Coronary artery (tissue), 2 donors: Measurements from ENCODE around the gene CALN1.

ENCODE experiments used
- DNase-seq: peaks from one replicate; pipeline ENCODE4 v3.0.0-alpha.2; 2017; ENCODE audit warnings: low spot score
- H3K27ac ChIP-seq, 2 donors: fragments of 200-600 bp; sonication (generic); one replicate each; pipeline ENCODE4 v1.5.1; 2016 to 2019
- H3K4me3 ChIP-seq: fragments of 200-600 bp; sonication (generic); 2 replicates; pipeline ENCODE4 v1.5.1; 2016; ENCODE audit warnings: mild to moderate bottlenecking, moderate library complexity
- CTCF ChIP-seq: fragments of 200-600 bp; sonication (generic); IDR thresholded peaks from one replicate; pipeline ENCODE4 v1.5.1; 2019; ENCODE audit warnings: antibody characterized with exemption

The CALN1 gene

DNA sequence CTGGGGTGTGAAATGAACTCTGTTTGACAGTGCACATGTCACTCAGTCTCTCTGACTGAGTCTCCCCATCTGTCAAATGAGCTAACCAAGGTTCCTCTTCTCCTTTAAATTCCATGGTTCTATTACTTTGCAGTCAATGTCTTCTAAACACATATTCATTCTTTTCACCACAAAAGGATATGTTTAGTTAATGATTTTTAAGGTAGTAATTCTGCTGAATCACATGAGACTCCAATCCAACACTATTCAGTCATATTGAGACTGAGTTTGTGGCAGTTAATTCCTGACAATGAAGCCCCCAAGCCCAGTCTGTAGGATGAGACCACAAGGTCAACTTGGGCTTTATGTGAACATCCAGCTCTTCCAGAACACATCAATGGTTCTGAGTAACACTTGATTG, 85.3 kb downstream of the CALN1 start:
- no peak for DNase-seq
- no peak overlapping the region for H3K4me3 ChIP-seq
- TF ChIP-seq CTCF, result no peak
- no peak overlapping the region for H3K27ac ChIP-seq

DNA sequence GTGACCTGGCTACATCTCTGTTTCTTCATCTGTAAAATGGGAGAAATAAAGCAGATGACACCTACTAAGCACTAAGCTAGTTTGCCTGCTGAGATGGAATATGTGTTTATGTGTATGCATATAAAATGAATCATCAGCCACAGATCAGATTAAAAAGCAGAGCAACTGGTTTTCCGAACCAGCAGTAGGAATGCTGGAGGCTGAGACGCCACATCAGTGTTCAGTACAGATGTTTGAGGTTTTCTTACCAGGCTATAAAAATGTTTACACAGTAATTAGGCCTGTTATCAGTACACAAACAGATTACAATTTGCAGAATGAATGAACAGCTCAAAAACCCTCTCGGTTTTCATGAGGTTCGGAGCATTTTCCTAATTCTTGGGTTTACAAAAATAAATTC, 85.8 kb downstream of the CALN1 start:
- H3K27ac ChIP-seq, result no peak overlapping the region
- DNase-seq, result no peak
- no peak overlapping the region for H3K4me3 ChIP-seq
- TF ChIP-seq CTCF, result no peak

DNA sequence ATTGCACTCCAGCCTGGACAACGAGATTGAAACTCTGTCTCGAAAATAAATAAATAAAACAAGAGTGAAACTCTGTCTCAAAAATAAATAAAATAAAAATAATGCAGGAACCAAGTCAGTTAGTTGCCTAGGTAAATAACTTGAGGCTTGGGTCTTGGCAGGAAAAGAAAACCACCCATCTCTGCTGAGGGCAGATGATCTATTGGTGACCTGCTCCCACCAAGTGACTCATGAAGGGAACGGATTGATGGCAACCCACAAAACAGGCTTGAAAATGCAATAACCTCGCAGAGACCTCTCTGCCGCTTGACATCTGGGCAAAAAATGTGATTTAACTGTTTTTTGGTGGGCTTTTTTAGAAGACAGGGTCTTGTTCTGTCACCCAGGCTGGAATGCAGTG, 86.6 kb downstream of the CALN1 start:
- Histone ChIP-seq H3K27ac (no peak overlapping the region), H3K4me3 (no peak overlapping the region)
- DNase-seq, result peak; percentile 17
- no peak for TF ChIP-seq CTCF

- TF ChIP-seq CTCF, result no peak
- DNase-seq, result no peak
- Histone ChIP-seq H3K4me3 (no peak overlapping the region), H3K27ac (no peak overlapping the region)
These were observed 90.5 kb downstream of the CALN1 start for GRCh38 chr7:72321637-72322036.

DNA sequence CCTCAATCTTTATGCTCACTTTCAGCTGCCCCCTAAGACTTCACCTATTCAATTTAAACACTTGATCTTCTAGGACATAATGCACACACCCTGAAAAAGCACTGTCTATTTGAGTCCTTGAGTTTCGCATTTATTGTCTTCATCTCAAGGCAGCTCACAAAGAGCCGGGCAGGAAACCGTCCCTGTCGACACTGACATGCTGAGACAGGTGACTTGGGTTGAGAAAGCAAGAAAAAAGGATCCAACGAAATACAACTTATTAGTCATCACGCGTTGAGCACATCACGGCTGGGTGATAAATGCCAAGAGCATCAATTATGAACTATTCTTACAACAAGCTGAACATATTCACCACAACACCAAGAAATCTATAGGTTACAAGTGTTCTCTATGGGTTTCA, 91.1 kb downstream of the CALN1 start:
- Histone ChIP-seq H3K27ac (no peak overlapping the region), H3K4me3 (no peak overlapping the region)
- no peak for DNase-seq
- no peak for TF ChIP-seq CTCF

GRCh38 chr7:72317341-72317740, 94.8 kb downstream of the CALN1 start:
- DNase-seq, result no peak
- Histone ChIP-seq H3K27ac (no peak overlapping the region), H3K4me3 (no peak overlapping the region)
- TF ChIP-seq CTCF, result no peak

GRCh38 chr7:72316148-72316547, 96.0 kb downstream of the CALN1 start:
- no peak for TF ChIP-seq CTCF
- no peak overlapping the region for H3K4me3 ChIP-seq
- DNase-seq, result no peak

More at GRCh38 chr7:72316148-72316547, 96.0 kb downstream of the CALN1 start:
- no peak overlapping the region for H3K27ac ChIP-seq
